ENCODE results near the gene PRICKLE2. TPM values are rescaled to one million over a fixed set of nuclear protein-coding genes. Genes with fewer than 3 reads are reported as not detected.

PRICKLE2 gene
- under 1 TPM in 1 of 2 experiments, not detected in 1; 0.05 TPM for total RNA-seq

GRCh38 chr3:64224826-64225610 lies at the start of gene PRICKLE2:
PRICKLE2 (minus strand) TSS chr3:64225466; CDS start chr3:64198927, 26,539 bp downstream.
- H3K4me1 Mint-ChIP-seq (ENCODE audit: low read depth), result no peaks in the 10 kb centered on the region
- H3K27ac Mint-ChIP-seq, result no peak within 1 kb of the TSS
- H3K9me3 Mint-ChIP-seq, result no peaks in the 10 kb centered on the region
- H3K36me3 Mint-ChIP-seq (ENCODE audit: low read depth), result no peaks in the 10 kb centered on the region
- CTCF ChIA-PET, result no interaction called here
- DNase-seq, result no peak
- intact Hi-C loops (cut with micrococcal nuclease), result no loop called here
- H3K4me3 Mint-ChIP-seq, result no peak within 1 kb of the TSS
- H3K27me3 Mint-ChIP-seq (ENCODE audit: low read depth), result peaks cover 20% of the 10 kb centered on the region

GRCh38 chr3:64272842-64273241 lies 47.6 kb upstream of the PRICKLE2 start:
- Mint-ChIP-seq H3K4me1 (ENCODE audit: low read depth) (no peaks in the 10 kb centered on the region), H3K36me3 (ENCODE audit: low read depth) (no peaks in the 10 kb centered on the region), H3K27me3 (ENCODE audit: low read depth) (peaks cover 13% of the 10 kb centered on the region), H3K9me3 (no peaks in the 10 kb centered on the region), H3K27ac (no peak overlapping the region), H3K4me3 (no peak overlapping the region)
- CTCF ChIA-PET, result no interaction called here
- intact Hi-C loops (cut with micrococcal nuclease), result no loop called here
- DNase-seq, result no peak

DNA sequence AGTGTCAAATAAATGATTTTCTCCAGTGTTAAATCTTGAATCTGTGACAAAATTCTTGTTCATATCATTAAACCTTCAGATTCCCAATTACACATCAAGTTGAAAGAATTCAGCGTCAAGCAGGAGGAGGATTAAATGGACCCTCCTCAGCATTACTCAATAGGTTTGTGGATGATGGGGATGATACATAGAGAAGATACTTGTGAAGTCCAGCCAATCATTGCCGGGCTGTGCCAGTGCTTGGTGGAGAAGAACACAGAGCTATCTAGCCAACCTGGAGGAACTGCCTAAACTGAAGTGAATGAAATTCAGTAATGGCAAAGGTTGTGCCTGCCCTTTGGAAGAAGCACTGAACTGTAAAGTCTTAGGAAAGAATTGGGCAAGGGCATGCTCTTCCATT lies 47.0 kb upstream of the PRICKLE2 start:
- Mint-ChIP-seq H3K27ac (no peak overlapping the region), H3K27me3 (ENCODE audit: low read depth) (peaks cover 13% of the 10 kb centered on the region), H3K36me3 (ENCODE audit: low read depth) (no peaks in the 10 kb centered on the region), H3K4me1 (ENCODE audit: low read depth) (no peaks in the 10 kb centered on the region), H3K9me3 (no peaks in the 10 kb centered on the region), H3K4me3 (no peak overlapping the region)
- CTCF ChIA-PET, result no interaction called here
- no peak for DNase-seq
- intact Hi-C loops (cut with micrococcal nuclease), result no loop called here

DNA sequence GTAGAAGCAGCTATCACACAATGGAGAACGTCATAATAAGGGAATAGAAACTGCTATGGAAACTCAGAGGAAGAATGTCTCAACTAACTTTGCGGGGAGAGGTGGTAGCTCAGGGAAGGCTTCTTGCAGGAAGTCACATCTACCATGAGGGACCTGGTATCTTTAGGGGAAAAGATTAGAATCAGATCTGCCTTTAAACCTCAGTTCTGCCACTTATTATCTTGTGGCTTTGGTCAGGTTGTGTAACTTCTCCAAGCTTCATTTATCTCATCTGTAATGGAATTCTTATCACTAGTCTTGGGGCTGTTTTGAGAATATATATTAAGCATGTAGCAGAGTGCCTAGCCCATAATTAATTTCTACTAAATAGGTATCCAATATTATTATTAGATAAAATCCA lies 46.4 kb upstream of the PRICKLE2 start:
- H3K27me3 Mint-ChIP-seq (ENCODE audit: low read depth), result peaks cover 18% of the 10 kb centered on the region

DNA sequence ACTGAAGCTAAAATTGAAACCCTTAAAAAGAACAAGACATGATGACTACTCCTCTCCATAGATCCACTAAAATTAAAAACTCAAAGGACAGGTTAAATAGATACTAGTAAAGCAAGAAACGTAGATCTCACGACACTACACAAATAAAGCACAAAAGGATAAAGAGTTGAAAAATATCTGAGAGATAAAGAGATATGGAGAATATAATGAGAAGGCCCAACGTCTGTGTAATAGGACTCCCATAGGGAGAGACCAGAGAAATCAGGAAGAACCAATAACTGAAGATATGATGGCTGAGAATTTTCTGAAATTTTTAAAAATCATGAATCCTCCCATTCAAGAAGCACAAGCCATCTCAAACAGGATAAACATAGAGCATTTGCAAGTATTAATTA lies 45.6 kb upstream of the PRICKLE2 start:
- CTCF ChIA-PET, result no interaction called here
- H3K4me1 Mint-ChIP-seq (ENCODE audit: low read depth), result no peaks in the 10 kb centered on the region
- H3K9me3 Mint-ChIP-seq, result no peaks in the 10 kb centered on the region
- no peaks in the 10 kb centered on the region for H3K36me3 Mint-ChIP-seq (ENCODE audit: low read depth)
- intact Hi-C loops (cut with micrococcal nuclease), result no loop called here
- peaks cover 26% of the 10 kb centered on the region for H3K27me3 Mint-ChIP-seq (ENCODE audit: low read depth)
- H3K27ac Mint-ChIP-seq, result no peak overlapping the region
- no peak overlapping the region for H3K4me3 Mint-ChIP-seq
- DNase-seq, result no peak

More for the DNA sequence above, 46.4 kb upstream of the PRICKLE2 start:
- DNase-seq, result no peak
- Mint-ChIP-seq H3K36me3 (ENCODE audit: low read depth) (no peaks in the 10 kb centered on the region), H3K27ac (no peak overlapping the region), H3K9me3 (no peaks in the 10 kb centered on the region), H3K4me3 (no peak overlapping the region), H3K4me1 (ENCODE audit: low read depth) (no peaks in the 10 kb centered on the region)
- CTCF ChIA-PET, result no interaction called here
- intact Hi-C loops (cut with micrococcal nuclease), result no loop called here

- Mint-ChIP-seq H3K4me3 (no peak overlapping the region), H3K27ac (no peak overlapping the region), H3K4me1 (ENCODE audit: low read depth) (no peaks in the 10 kb centered on the region), H3K36me3 (ENCODE audit: low read depth) (no peaks in the 10 kb centered on the region), H3K9me3 (no peaks in the 10 kb centered on the region), H3K27me3 (ENCODE audit: low read depth) (peaks cover 29% of the 10 kb centered on the region)
- intact Hi-C loops (cut with micrococcal nuclease), result no loop called here
- CTCF ChIA-PET, result no interaction called here
- no peak for DNase-seq
Observed at GRCh38 chr3:64270142-64270865, 45.0 kb upstream of the PRICKLE2 start.

DNA sequence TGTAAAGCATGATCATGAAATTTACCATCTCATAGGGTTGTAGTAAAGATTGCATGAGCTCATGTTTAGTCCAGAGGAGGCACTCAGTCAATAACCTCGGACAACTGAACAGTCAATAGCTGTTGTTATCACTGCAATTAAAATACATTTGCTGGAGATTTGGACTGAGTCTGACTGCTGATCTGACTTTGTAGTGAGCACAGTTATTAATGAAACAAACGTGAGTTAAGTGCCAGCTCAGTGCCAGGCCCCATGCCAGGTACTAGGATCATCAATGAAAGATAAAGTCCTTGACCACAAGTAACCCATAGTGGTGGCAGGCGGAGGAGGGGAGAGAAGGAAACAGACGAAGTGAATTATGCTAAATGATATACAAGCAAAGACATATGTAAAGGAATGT lies 43.7 kb upstream of the PRICKLE2 start:
- H3K9me3 Mint-ChIP-seq, result no peaks in the 10 kb centered on the region
- H3K4me3 Mint-ChIP-seq, result no peak overlapping the region
- no peaks in the 10 kb centered on the region for H3K36me3 Mint-ChIP-seq (ENCODE audit: low read depth)
- no peaks in the 10 kb centered on the region for H3K4me1 Mint-ChIP-seq (ENCODE audit: low read depth)
- no peak overlapping the region for H3K27ac Mint-ChIP-seq
- CTCF ChIA-PET, result no interaction called here
- intact Hi-C loops (cut with micrococcal nuclease), result no loop called here
- peaks cover 37% of the 10 kb centered on the region for H3K27me3 Mint-ChIP-seq (ENCODE audit: low read depth)
- no peak for DNase-seq

- intact Hi-C loops (cut with micrococcal nuclease), result no loop called here
- CTCF ChIA-PET, result no interaction called here
- H3K27me3 Mint-ChIP-seq (ENCODE audit: low read depth), result peaks cover 41% of the 10 kb centered on the region
Observed at GRCh38 chr3:64267721-64268604, 42.7 kb upstream of the PRICKLE2 start.

DNA sequence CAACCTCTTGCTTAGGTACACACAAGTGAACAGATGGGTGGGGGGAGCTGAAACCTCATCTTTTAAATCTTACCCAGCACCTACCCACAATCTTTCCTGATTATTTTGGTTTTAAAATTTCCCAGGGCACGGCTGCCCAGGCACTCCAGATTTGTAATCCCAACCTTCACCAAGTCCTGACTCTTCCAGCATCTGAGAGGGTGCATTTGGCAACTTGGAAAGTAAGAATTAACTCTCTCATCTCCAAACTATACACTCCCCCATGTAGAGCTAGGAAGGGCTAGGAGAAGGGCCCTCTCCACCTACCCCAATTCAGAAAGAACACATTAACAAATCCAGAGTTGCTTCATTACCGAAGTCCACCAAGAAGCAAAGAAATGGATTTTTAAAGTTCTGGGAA lies 41.7 kb upstream of the PRICKLE2 start:
- Mint-ChIP-seq H3K4me3 (no peak overlapping the region), H3K27ac (no peak overlapping the region), H3K4me1 (ENCODE audit: low read depth) (no peaks in the 10 kb centered on the region), H3K9me3 (no peaks in the 10 kb centered on the region), H3K27me3 (ENCODE audit: low read depth) (peaks cover 46% of the 10 kb centered on the region), H3K36me3 (ENCODE audit: low read depth) (no peaks in the 10 kb centered on the region)
- DNase-seq, result no peak
- intact Hi-C loops (cut with micrococcal nuclease), result no loop called here
- CTCF ChIA-PET, result no interaction called here

More at GRCh38 chr3:64267721-64268604, 42.7 kb upstream of the PRICKLE2 start:
- no peak overlapping the region for H3K4me3 Mint-ChIP-seq
- no peaks in the 10 kb centered on the region for H3K4me1 Mint-ChIP-seq (ENCODE audit: low read depth)
- no peak overlapping the region for H3K27ac Mint-ChIP-seq
- no peaks in the 10 kb centered on the region for H3K9me3 Mint-ChIP-seq
- no peaks in the 10 kb centered on the region for H3K36me3 Mint-ChIP-seq (ENCODE audit: low read depth)
- no peak for DNase-seq

DNA sequence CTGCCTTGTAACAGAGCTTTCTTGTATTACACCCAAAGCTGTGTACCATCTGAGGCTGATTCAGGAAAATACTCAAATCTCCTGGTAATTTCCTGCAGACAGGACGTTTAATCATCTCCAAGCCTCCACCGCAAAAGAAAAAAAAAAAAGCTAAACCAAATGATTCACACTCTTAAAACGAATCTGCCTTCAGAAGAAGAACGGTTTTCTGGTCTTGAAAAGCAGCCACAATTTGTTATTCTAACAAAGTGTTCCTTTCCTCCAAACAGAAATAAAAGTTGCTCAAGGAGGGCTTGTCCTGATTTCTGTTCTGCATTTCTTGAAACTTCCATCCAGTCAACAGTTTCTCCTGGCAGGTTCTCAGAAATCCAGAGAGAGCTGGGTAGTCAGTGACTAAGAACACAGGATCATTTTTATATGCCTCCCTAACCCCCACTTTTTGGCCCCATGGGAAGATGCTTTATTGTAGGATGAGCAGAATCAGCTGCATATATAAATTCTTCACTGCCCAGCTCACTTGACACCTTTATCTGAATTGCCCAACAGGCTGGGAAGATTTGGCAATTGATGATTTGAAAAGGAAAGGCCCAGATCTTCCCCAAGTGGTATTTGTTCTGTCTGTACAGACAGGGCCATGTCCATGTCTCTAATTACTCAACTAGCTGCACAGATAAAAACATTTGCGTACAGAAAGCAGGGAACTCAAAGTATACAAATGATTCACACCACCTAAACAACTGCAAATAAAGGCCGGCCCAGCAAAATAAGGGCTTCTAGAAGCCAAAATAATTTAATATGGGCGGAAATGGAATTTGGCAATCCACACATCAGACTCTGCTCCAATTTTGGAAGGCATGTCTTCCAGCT lies 41.0 kb upstream of the PRICKLE2 start:
- Mint-ChIP-seq H3K36me3 (ENCODE audit: low read depth) (no peaks in the 10 kb centered on the region), H3K4me3 (no peak overlapping the region), H3K9me3 (no peaks in the 10 kb centered on the region), H3K27ac (no peak overlapping the region), H3K27me3 (ENCODE audit: low read depth) (peaks cover 46% of the 10 kb centered on the region), H3K4me1 (ENCODE audit: low read depth) (no peaks in the 10 kb centered on the region)
- no peak for DNase-seq
- intact Hi-C loops (cut with micrococcal nuclease), result no loop called here
- CTCF ChIA-PET, result interaction anchor here (0.6 kb wide), 1 partner anchor 233 kb away, joined by 3 read pairs; no protein-coding TSS in a partner anchor

GRCh38 chr3:64265646-64266045 lies 40.4 kb upstream of the PRICKLE2 start:
- CTCF ChIA-PET, result no interaction called here
- no peak overlapping the region for H3K4me3 Mint-ChIP-seq
- no peaks in the 10 kb centered on the region for H3K36me3 Mint-ChIP-seq (ENCODE audit: low read depth)
- no peak overlapping the region for H3K27ac Mint-ChIP-seq
- H3K27me3 Mint-ChIP-seq (ENCODE audit: low read depth), result peaks cover 43% of the 10 kb centered on the region
- H3K4me1 Mint-ChIP-seq (ENCODE audit: low read depth), result no peaks in the 10 kb centered on the region
- H3K9me3 Mint-ChIP-seq, result no peaks in the 10 kb centered on the region
- intact Hi-C loops (cut with micrococcal nuclease), result no loop called here
- DNase-seq, result no peak
